Neural crest cell (in vitro differentiated cells): ENCODE results near the gene PMEPA1. TPM values are rescaled to one million over a fixed set of nuclear protein-coding genes. Genes with fewer than 3 reads are reported as not detected.
"Not testable (repeated sequence)": the region's sequence is repeated elsewhere in the genome, so short reads cannot be mapped to it uniquely, and the experiment has no call there.

ENCODE experiments used
- DNase-seq: peaks from one replicate; pipeline ENCODE4 v3.0.0; 2021; ENCODE audit warnings: low read depth, mixed read lengths, low spot score
- H3K27ac Mint-ChIP-seq: one replicate; pipeline ENCODE4 v1.8.0; 2021; ENCODE audit warnings: mild to moderate bottlenecking, mixed read lengths; ENCODE audit not compliant: unreplicated experiment
- H3K27me3 Mint-ChIP-seq: 2 replicates; pipeline ENCODE4 v1.8.0; 2021; ENCODE audit warnings: low read depth, mild to moderate bottlenecking, mixed read lengths
- H3K36me3 Mint-ChIP-seq: 2 replicates; pipeline ENCODE4 v1.8.0; 2021; ENCODE audit warnings: low read depth, mild to moderate bottlenecking, mixed read lengths
- H3K4me1 Mint-ChIP-seq: 2 replicates; pipeline ENCODE4 v1.8.0; 2021; ENCODE audit warnings: mixed read lengths
- H3K4me3 Mint-ChIP-seq: one replicate; pipeline ENCODE4 v1.8.0; 2021; ENCODE audit warnings: mild to moderate bottlenecking, mixed read lengths
- H3K9me3 Mint-ChIP-seq: 2 replicates; pipeline ENCODE4 v1.8.0; 2021; ENCODE audit warnings: mixed read lengths
- CTCF ChIP-seq: fragments of 200-600 bp; sonication (generic); conservative IDR thresholded peaks from 2 replicates; pipeline ENCODE4 v1.5.0; 2021; ENCODE audit warnings: antibody characterized with exemption, mild to moderate bottlenecking
- total RNA-seq: library from RNA; stranded (reverse); gene quantifications from 2 replicates; pipeline ENCODE4 v1.2.1, GENCODE V29; 2021

PMEPA1 gene
- total RNA-seq, 1 donor from 2014 or later = 3.2 TPM

- Mint-ChIP-seq H3K4me1 (peaks cover 4% of the 10 kb centered on the region), H3K4me3 (no peak overlapping the region), H3K9me3 (peaks cover 8% of the 10 kb centered on the region), H3K27ac (no peak overlapping the region), H3K27me3 (no peaks in the 10 kb centered on the region), H3K36me3 (no peaks in the 10 kb centered on the region)
- TF ChIP-seq CTCF = no peak
- DNase-seq = no peak
Observed at GRCh38 chr20:57630061-57630460, 79.8 kb downstream of the PMEPA1 start.

GRCh38 chr20:57629491-57629901 is 80.3 kb downstream of the PMEPA1 start:
- H3K36me3 Mint-ChIP-seq, DNase-seq, H3K9me3 Mint-ChIP-seq, H3K27ac Mint-ChIP-seq, H3K4me3 Mint-ChIP-seq, H3K27me3 Mint-ChIP-seq, H3K4me1 Mint-ChIP-seq: not testable (repeated sequence)

- not testable (repeated sequence) for DNase-seq, H3K9me3 Mint-ChIP-seq, H3K4me1 Mint-ChIP-seq, H3K27ac Mint-ChIP-seq, H3K27me3 Mint-ChIP-seq, H3K36me3 Mint-ChIP-seq, H3K4me3 Mint-ChIP-seq
Observed at GRCh38 chr20:57628962-57629308, 80.9 kb downstream of the PMEPA1 start.

GRCh38 chr20:57628047-57628961 is 81.5 kb downstream of the PMEPA1 start:
- no peak for TF ChIP-seq CTCF
- H3K4me1 Mint-ChIP-seq = peaks cover 4% of the 10 kb centered on the region
- peaks cover 9% of the 10 kb centered on the region for H3K9me3 Mint-ChIP-seq
- peak overlapping the region; percentile 32 for H3K27ac Mint-ChIP-seq
- H3K27me3 Mint-ChIP-seq = no peaks in the 10 kb centered on the region
- no peak for DNase-seq
- H3K36me3 Mint-ChIP-seq = no peaks in the 10 kb centered on the region
- no peak overlapping the region for H3K4me3 Mint-ChIP-seq

GRCh38 chr20:57627339-57627738 is 82.5 kb downstream of the PMEPA1 start:
- no peak for DNase-seq
- Mint-ChIP-seq H3K27me3 (no peaks in the 10 kb centered on the region), H3K4me1 (peaks cover 4% of the 10 kb centered on the region), H3K9me3 (peaks cover 9% of the 10 kb centered on the region), H3K4me3 (no peak overlapping the region), H3K27ac (no peak overlapping the region), H3K36me3 (no peaks in the 10 kb centered on the region)
- no peak for TF ChIP-seq CTCF

GRCh38 chr20:57625978-57626377 is 83.8 kb downstream of the PMEPA1 start:
- H3K4me3 Mint-ChIP-seq = no peak overlapping the region
- no peaks in the 10 kb centered on the region for H3K36me3 Mint-ChIP-seq
- peaks cover 9% of the 10 kb centered on the region for H3K9me3 Mint-ChIP-seq
- TF ChIP-seq CTCF = no peak
- no peaks in the 10 kb centered on the region for H3K27me3 Mint-ChIP-seq
- H3K27ac Mint-ChIP-seq = no peak overlapping the region
- H3K4me1 Mint-ChIP-seq = peaks cover 4% of the 10 kb centered on the region
- DNase-seq = no peak
